ENCODE results near the gene INPP4B. TPM values are rescaled to one million over a fixed set of nuclear protein-coding genes. Genes with fewer than 3 reads are reported as not detected.
"Not testable (repeated sequence)": the region's sequence is repeated elsewhere in the genome, so short reads cannot be mapped to it uniquely, and the experiment has no call there.

The INPP4B gene
- total and polyA plus RNA-seq, 2 donors, result 2.3 to 7.8 TPM

GRCh38 chr4:142516686-142517526, 329.2 kb downstream of the INPP4B start:
- no peak overlapping the region for H3K4me3 ChIP-seq (ENCODE audit: low read length in 2 of 2)
- no peak for DNase-seq (ENCODE audit: low read depth in 6 of 9, low spot score in 9 of 9)
- WGBS, result 96% methylated on average over 4 of the region's 4 CpGs
- H3K27ac ChIP-seq (ENCODE audit: low read depth in 1 of 2, low read length in 1 of 2), result no peak overlapping the region
- no peaks in the 10 kb centered on the region for H3K27me3 ChIP-seq (ENCODE audit: control insufficient read depth in 2 of 2, insufficient read depth in 1 of 2, low read length in 1 of 2)
- H3K4me1 ChIP-seq (ENCODE audit: control insufficient read depth in 2 of 2, insufficient read depth in 2 of 2, low read length in 2 of 2), result no peaks in the 10 kb centered on the region
- H3K36me3 ChIP-seq (ENCODE audit: control insufficient read depth in 2 of 2, insufficient read depth in 2 of 2, low read length in 1 of 2), result no peaks in the 10 kb centered on the region
- H3K9me3 ChIP-seq (ENCODE audit: control insufficient read depth in 2 of 2, insufficient read depth in 1 of 2, low read length in 1 of 2), result no peaks in the 10 kb centered on the region

- H3K36me3 ChIP-seq (ENCODE audit: control insufficient read depth in 2 of 2, insufficient read depth in 2 of 2, low read length in 1 of 2), result no peaks in the 10 kb centered on the region
- no peaks in the 10 kb centered on the region for H3K9me3 ChIP-seq (ENCODE audit: control insufficient read depth in 2 of 2, insufficient read depth in 1 of 2, low read length in 1 of 2)
- 99% methylated on average over 1 of the region's 1 CpG for WGBS
- no peak for DNase-seq (ENCODE audit: low read depth in 6 of 9, low spot score in 9 of 9)
- H3K4me3 ChIP-seq (ENCODE audit: low read length in 2 of 2), result no peak overlapping the region
- H3K4me1 ChIP-seq (ENCODE audit: control insufficient read depth in 2 of 2, insufficient read depth in 2 of 2, low read length in 2 of 2), result no peaks in the 10 kb centered on the region
- H3K27me3 ChIP-seq (ENCODE audit: control insufficient read depth in 2 of 2, insufficient read depth in 1 of 2, low read length in 1 of 2), result no peaks in the 10 kb centered on the region
- no peak overlapping the region for H3K27ac ChIP-seq (ENCODE audit: low read depth in 1 of 2, low read length in 1 of 2)
These were observed 333.9 kb downstream of the INPP4B start for GRCh38 chr4:142512161-142512560.

DNA sequence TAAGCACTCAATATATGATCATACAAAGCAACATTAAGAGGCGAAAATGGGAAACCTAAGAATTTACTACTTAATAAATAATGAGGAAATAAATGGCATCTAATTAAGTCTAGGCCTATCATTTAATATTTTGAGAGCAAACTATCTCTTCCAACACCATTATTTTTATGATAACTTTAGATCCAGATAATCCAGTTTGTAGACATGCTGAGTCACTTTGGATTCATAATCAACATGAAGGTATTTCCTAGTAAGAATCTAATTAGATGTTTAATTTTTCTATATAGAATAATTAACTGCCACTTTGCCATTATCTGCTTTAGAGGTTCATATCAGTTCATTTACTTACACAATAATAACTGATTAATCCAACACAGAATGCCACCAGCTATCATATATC, 336.2 kb downstream of the INPP4B start:
- Histone ChIP-seq H3K36me3 (ENCODE audit: control insufficient read depth in 2 of 2, insufficient read depth in 2 of 2, low read length in 1 of 2) (no peaks in the 10 kb centered on the region), H3K9me3 (ENCODE audit: control insufficient read depth in 2 of 2, insufficient read depth in 1 of 2, low read length in 1 of 2) (no peaks in the 10 kb centered on the region), H3K4me3 (ENCODE audit: low read length in 2 of 2) (no peak overlapping the region), H3K27ac (ENCODE audit: low read depth in 1 of 2, low read length in 1 of 2) (no peak overlapping the region), H3K27me3 (ENCODE audit: control insufficient read depth in 2 of 2, insufficient read depth in 1 of 2, low read length in 1 of 2) (no peaks in the 10 kb centered on the region), H3K4me1 (ENCODE audit: control insufficient read depth in 2 of 2, insufficient read depth in 2 of 2, low read length in 2 of 2) (no peaks in the 10 kb centered on the region)
- DNase-seq (ENCODE audit: low read depth in 6 of 9, low spot score in 9 of 9), result no peak
- 98% methylated on average over 1 of the region's 1 CpG for whole genome bisulfite sequencing

DNA sequence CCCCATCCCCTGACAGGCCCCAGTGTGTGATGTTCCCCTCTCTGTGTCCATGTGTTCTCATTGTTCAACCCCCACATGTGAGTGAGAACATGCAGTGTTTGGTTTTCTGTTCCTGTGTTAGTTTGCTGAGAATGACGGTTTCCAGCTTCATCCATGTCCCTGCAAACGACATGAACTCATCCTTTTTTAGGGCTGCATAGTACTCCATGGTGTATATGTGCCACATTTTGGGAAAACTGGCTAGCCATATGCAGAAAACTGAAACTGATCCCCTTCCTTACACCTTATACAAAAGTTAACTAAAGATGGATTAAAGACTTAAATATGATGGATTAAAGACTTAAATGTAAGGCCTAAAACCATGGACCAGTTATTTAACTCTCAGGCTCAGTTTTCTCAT, 336.7 kb downstream of the INPP4B start:
- not testable (repeated sequence) for H3K27ac ChIP-seq (ENCODE audit: low read depth in 1 of 2, low read length in 1 of 2); H3K4me3 ChIP-seq (ENCODE audit: low read length in 2 of 2); H3K27me3 ChIP-seq (ENCODE audit: control insufficient read depth in 2 of 2, insufficient read depth in 1 of 2, low read length in 1 of 2); DNase-seq (ENCODE audit: low read depth in 6 of 9, low spot score in 9 of 9); H3K36me3 ChIP-seq (ENCODE audit: control insufficient read depth in 2 of 2, insufficient read depth in 2 of 2, low read length in 1 of 2); H3K9me3 ChIP-seq (ENCODE audit: control insufficient read depth in 2 of 2, insufficient read depth in 1 of 2, low read length in 1 of 2); H3K4me1 ChIP-seq (ENCODE audit: control insufficient read depth in 2 of 2, insufficient read depth in 2 of 2, low read length in 2 of 2)
- 95% methylated on average over 2 of the region's 2 CpGs for WGBS

GRCh38 chr4:142500966-142501365, 345.1 kb downstream of the INPP4B start:
- H3K36me3 ChIP-seq (ENCODE audit: control insufficient read depth in 2 of 2, insufficient read depth in 2 of 2, low read length in 1 of 2), result no peaks in the 10 kb centered on the region
- no peak overlapping the region for H3K4me3 ChIP-seq (ENCODE audit: low read length in 2 of 2)
- no peak for DNase-seq (ENCODE audit: low read depth in 6 of 9, low spot score in 9 of 9)
- H3K9me3 ChIP-seq (ENCODE audit: control insufficient read depth in 2 of 2, insufficient read depth in 1 of 2, low read length in 1 of 2), result no peaks in the 10 kb centered on the region
- 98% methylated on average over 3 of the region's 3 CpGs for WGBS
- no peaks in the 10 kb centered on the region for H3K4me1 ChIP-seq (ENCODE audit: control insufficient read depth in 2 of 2, insufficient read depth in 2 of 2, low read length in 2 of 2)
- H3K27ac ChIP-seq (ENCODE audit: low read depth in 1 of 2, low read length in 1 of 2), result no peak overlapping the region
- no peaks in the 10 kb centered on the region for H3K27me3 ChIP-seq (ENCODE audit: control insufficient read depth in 2 of 2, insufficient read depth in 1 of 2, low read length in 1 of 2)

GRCh38 chr4:142497606-142498005, 348.5 kb downstream of the INPP4B start:
- Histone ChIP-seq H3K27me3 (ENCODE audit: control insufficient read depth in 2 of 2, insufficient read depth in 1 of 2, low read length in 1 of 2) (no peaks in the 10 kb centered on the region), H3K9me3 (ENCODE audit: control insufficient read depth in 2 of 2, insufficient read depth in 1 of 2, low read length in 1 of 2) (no peaks in the 10 kb centered on the region), H3K4me1 (ENCODE audit: control insufficient read depth in 2 of 2, insufficient read depth in 2 of 2, low read length in 2 of 2) (no peaks in the 10 kb centered on the region), H3K36me3 (ENCODE audit: control insufficient read depth in 2 of 2, insufficient read depth in 2 of 2, low read length in 1 of 2) (no peaks in the 10 kb centered on the region), H3K27ac (ENCODE audit: low read depth in 1 of 2, low read length in 1 of 2) (no peak overlapping the region), H3K4me3 (ENCODE audit: low read length in 2 of 2) (no peak overlapping the region)
- no peak for DNase-seq (ENCODE audit: low read depth in 6 of 9, low spot score in 9 of 9)

DNA sequence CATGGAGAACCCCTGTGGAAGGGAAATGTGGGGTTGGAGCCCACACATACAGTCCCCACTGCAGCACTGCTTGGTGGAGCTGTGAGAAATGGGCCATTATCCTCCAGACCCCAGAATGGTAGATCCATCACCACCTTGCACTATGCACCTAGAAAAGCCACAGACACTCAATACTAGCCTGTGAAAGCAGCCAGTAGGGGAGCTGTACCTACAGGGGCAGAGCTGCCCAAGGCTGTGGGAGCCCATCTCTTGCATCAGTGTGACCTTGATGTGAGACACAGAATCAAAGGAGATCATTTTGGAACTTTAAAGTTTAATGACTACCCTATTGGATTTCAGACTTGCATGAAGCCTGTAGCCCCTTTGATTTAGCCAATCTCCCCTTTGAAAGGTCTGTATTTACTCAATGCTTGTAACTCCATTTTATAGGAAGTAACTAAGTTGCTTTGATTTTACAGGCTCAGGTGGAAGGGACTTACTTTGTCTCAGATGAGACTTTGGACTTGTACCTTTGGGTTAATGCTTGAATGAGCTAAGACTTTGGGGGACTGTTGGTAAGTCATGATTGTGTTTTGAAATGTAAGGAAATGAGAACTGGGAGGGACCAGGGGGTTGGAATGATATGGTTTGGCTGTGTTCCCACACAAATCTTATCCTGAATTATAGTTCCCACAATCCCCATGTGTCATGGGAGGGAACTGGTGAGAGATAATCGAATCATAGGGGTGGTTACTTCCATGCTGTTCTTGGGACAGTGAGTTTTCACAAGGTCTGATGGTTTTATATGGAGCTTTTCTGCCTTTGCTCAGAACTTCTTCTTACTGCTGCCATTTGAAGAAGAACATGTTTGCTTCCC, 352.6 kb downstream of the INPP4B start:
- Histone ChIP-seq H3K4me3 (ENCODE audit: low read length in 2 of 2) (no peak overlapping the region), H3K27ac (ENCODE audit: low read depth in 1 of 2, low read length in 1 of 2) (no peak overlapping the region), H3K9me3 (ENCODE audit: control insufficient read depth in 2 of 2, insufficient read depth in 1 of 2, low read length in 1 of 2) (no peaks in the 10 kb centered on the region), H3K4me1 (ENCODE audit: control insufficient read depth in 2 of 2, insufficient read depth in 2 of 2, low read length in 2 of 2) (no peaks in the 10 kb centered on the region), H3K36me3 (ENCODE audit: control insufficient read depth in 2 of 2, insufficient read depth in 2 of 2, low read length in 1 of 2) (no peaks in the 10 kb centered on the region), H3K27me3 (ENCODE audit: control insufficient read depth in 2 of 2, insufficient read depth in 1 of 2, low read length in 1 of 2) (no peaks in the 10 kb centered on the region)
- DNase-seq (ENCODE audit: low read depth in 6 of 9, low spot score in 9 of 9), result no peak
- WGBS, result 91% methylated on average over 1 of the region's 1 CpG

- no peaks in the 10 kb centered on the region for H3K4me1 ChIP-seq (ENCODE audit: control insufficient read depth in 2 of 2, insufficient read depth in 2 of 2, low read length in 2 of 2)
- no peak for DNase-seq (ENCODE audit: low read depth in 6 of 9, low spot score in 9 of 9)
- no peaks in the 10 kb centered on the region for H3K27me3 ChIP-seq (ENCODE audit: control insufficient read depth in 2 of 2, insufficient read depth in 1 of 2, low read length in 1 of 2)
- H3K36me3 ChIP-seq (ENCODE audit: control insufficient read depth in 2 of 2, insufficient read depth in 2 of 2, low read length in 1 of 2), result no peaks in the 10 kb centered on the region
- H3K27ac ChIP-seq (ENCODE audit: low read depth in 1 of 2, low read length in 1 of 2), result no peak overlapping the region
- 93% methylated on average over 3 of the region's 3 CpGs for WGBS
- H3K9me3 ChIP-seq (ENCODE audit: control insufficient read depth in 2 of 2, insufficient read depth in 1 of 2, low read length in 1 of 2), result no peaks in the 10 kb centered on the region
- H3K4me3 ChIP-seq (ENCODE audit: low read length in 2 of 2), result no peak overlapping the region
These were observed 360.6 kb downstream of the INPP4B start for GRCh38 chr4:142485452-142485851.

DNA sequence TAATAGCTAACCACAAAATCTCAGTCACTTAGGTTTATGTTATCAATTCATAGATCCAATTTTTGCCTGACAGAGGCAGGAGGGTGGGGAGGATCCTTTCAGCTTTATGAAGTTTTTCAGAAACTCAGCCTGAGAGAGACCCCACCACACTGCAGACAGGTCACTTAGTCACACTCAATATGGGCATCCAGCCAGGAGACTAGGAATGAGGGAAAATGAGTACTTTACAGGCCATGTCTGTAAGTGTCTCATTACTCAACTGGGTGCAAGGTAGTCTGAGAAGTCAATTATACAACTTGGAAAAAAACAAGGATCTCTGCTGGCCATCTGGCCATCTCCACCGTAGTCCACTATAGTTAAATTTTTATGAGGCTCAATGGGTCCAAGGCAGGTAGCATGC, 365.9 kb downstream of the INPP4B start:
- Histone ChIP-seq H3K4me1 (ENCODE audit: control insufficient read depth in 2 of 2, insufficient read depth in 2 of 2, low read length in 2 of 2) (no peaks in the 10 kb centered on the region), H3K9me3 (ENCODE audit: control insufficient read depth in 2 of 2, insufficient read depth in 1 of 2, low read length in 1 of 2) (no peaks in the 10 kb centered on the region), H3K4me3 (ENCODE audit: low read length in 2 of 2) (no peak overlapping the region), H3K27ac (ENCODE audit: low read depth in 1 of 2, low read length in 1 of 2) (no peak overlapping the region), H3K27me3 (ENCODE audit: control insufficient read depth in 2 of 2, insufficient read depth in 1 of 2, low read length in 1 of 2) (no peaks in the 10 kb centered on the region), H3K36me3 (ENCODE audit: control insufficient read depth in 2 of 2, insufficient read depth in 2 of 2, low read length in 1 of 2) (no peaks in the 10 kb centered on the region)
- 100% methylated on average over 1 of the region's 1 CpG for WGBS
- no peak for DNase-seq (ENCODE audit: low read depth in 6 of 9, low spot score in 9 of 9)
